ENCODE measurements around the gene FHDC1.

DNA sequence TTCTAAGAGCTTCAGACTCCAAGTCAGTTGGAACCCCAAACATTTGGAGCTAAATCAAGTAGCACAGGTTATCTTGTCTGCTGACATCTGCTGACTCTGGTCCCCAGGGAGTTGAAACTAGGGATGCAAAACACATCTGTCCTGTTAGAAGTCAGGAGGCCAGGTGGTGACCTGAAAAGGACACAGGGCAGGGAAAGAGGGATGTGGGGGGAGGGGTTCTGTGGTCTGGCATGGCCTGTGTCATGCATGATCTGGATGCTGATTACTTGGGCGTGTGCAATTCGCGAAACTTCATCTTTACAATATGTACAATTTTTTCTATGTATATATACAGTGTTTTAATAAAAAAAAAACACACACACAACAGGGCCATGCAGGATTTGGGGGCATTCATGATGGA is 55.3 kb downstream of the FHDC1 start:
- TF ChIP-seq, protein P1, sequence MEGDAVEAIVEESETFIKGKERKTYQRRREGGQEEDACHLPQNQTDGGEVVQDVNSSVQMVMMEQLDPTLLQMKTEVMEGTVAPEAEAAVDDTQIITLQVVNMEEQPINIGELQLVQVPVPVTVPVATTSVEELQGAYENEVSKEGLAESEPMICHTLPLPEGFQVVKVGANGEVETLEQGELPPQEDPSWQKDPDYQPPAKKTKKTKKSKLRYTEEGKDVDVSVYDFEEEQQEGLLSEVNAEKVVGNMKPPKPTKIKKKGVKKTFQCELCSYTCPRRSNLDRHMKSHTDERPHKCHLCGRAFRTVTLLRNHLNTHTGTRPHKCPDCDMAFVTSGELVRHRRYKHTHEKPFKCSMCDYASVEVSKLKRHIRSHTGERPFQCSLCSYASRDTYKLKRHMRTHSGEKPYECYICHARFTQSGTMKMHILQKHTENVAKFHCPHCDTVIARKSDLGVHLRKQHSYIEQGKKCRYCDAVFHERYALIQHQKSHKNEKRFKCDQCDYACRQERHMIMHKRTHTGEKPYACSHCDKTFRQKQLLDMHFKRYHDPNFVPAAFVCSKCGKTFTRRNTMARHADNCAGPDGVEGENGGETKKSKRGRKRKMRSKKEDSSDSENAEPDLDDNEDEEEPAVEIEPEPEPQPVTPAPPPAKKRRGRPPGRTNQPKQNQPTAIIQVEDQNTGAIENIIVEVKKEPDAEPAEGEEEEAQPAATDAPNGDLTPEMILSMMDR (IDR thresholded peaks at IDR 0.05 in 4 of 5, conservative IDR thresholded peaks at IDR 0.05 in 1 of 5), result no peak
- no peak for TF ChIP-seq POLR2A (IDR thresholded peaks at IDR 0.05)

Measured in gastrocnemius medialis (tissue), 4 donors.